Neural progenitor cell (in vitro differentiated cells): ENCODE measurements around the gene GBF1. TPM values are rescaled to one million over a fixed set of nuclear protein-coding genes. Genes with fewer than 3 reads are reported as not detected.

Experiments
- DNase-seq: peaks from one replicate; pipeline ENCODE4 v3.0.0-alpha.2; 2016; ENCODE audit warnings: low spot score
- H2AFZ ChIP-seq: fragments of 200-600 bp; sonication (generic); replicated peaks from 2 replicates; pipeline ENCODE4 v1.6.1; 2016; ENCODE audit warnings: antibody characterized with exemption
- H3F3A ChIP-seq: fragments of 200-600 bp; sonication (generic); 2 replicates; pipeline ENCODE4 v1.6.1; 2016; ENCODE audit warnings: antibody characterized with exemption, low read depth
- H3K27ac ChIP-seq: fragments of 200-600 bp; sonication (generic); 2 replicates; pipeline ENCODE4 v1.5.1; 2016; ENCODE audit warnings: mild to moderate bottlenecking
- H3K27me3 ChIP-seq: fragments of 200-600 bp; sonication (generic); 2 replicates; pipeline ENCODE4 v1.6.1; 2016; ENCODE audit warnings: mild to moderate bottlenecking, moderate library complexity
- H3K36me3 ChIP-seq: fragments of 200-600 bp; sonication (generic); 2 replicates; pipeline ENCODE4 v1.5.1; 2016
- H3K4me1 ChIP-seq: fragments of 200-600 bp; sonication (generic); 2 replicates; pipeline ENCODE4 v1.6.1; 2016; ENCODE audit warnings: mixed run types
- H3K4me2 ChIP-seq: fragments of 200-600 bp; sonication (generic); 2 replicates; pipeline ENCODE4 v1.6.1; 2016
- H3K4me3 ChIP-seq: fragments of 200-600 bp; sonication (generic); 2 replicates; pipeline ENCODE4 v1.5.1; 2016
- H3K79me2 ChIP-seq: fragments of 200-600 bp; sonication (generic); 2 replicates; pipeline ENCODE4 v1.6.1; 2016; ENCODE audit warnings: low read depth
- H3K9ac ChIP-seq: fragments of 200-600 bp; sonication (generic); 2 replicates; pipeline ENCODE4 v1.6.1; 2016
- H3K9me3 ChIP-seq: fragments of 200-600 bp; sonication (generic); 2 replicates; pipeline ENCODE4 v1.5.1; 2016; ENCODE audit warnings: low read depth
- H4K20me1 ChIP-seq: fragments of 200-600 bp; sonication (generic); 2 replicates; pipeline ENCODE4 v1.6.1; 2016; ENCODE audit warnings: low read depth
- H3K27ac Mint-ChIP-seq: 3 replicates; pipeline ENCODE4 v1.8.0; 2021; ENCODE audit warnings: mixed read lengths
- H3K27me3 Mint-ChIP-seq: 2 replicates; pipeline ENCODE4 v1.8.0; 2022; ENCODE audit warnings: low read depth, mild to moderate bottlenecking, inconsistent platforms, moderate library complexity, mixed read lengths; ENCODE audit not compliant: insufficient read depth
- H3K36me3 Mint-ChIP-seq: 3 replicates; pipeline ENCODE4 v1.8.0; 2021; ENCODE audit warnings: mixed read lengths
- H3K4me1 Mint-ChIP-seq: 3 replicates; pipeline ENCODE4 v1.8.0; 2021; ENCODE audit warnings: mixed read lengths
- H3K4me3 Mint-ChIP-seq: 3 replicates; pipeline ENCODE4 v1.8.0; 2021; ENCODE audit warnings: mild to moderate bottlenecking, moderate library complexity, mixed read lengths
- H3K9me3 Mint-ChIP-seq: 3 replicates; pipeline ENCODE4 v1.8.0; 2020; ENCODE audit warnings: mixed read lengths
- EZH2 ChIP-seq: fragments of 200-600 bp; sonication (generic); IDR thresholded peaks from 2 replicates; pipeline ENCODE4 v1.6.1; 2017; ENCODE audit warnings: antibody characterized with exemption, mild to moderate bottlenecking, moderate library complexity
- EZH2phosphoT487 ChIP-seq: fragments of 200-600 bp; sonication (generic); IDR thresholded peaks from 2 replicates; pipeline ENCODE4 v1.6.1; 2017; ENCODE audit warnings: antibody characterized with exemption
- total RNA-seq: library from RNA; depleted of rRNA; stranded (reverse); fragments of >200 nt; gene quantifications from 2 replicates; pipeline ENCODE4 v1.2.3, GENCODE V29; 2015; ENCODE audit warnings: low replicate concordance
- TF ChIP-seq, protein P1 (sequence below): fragments of 200-600 bp; sonication (generic); IDR thresholded peaks from 2 replicates; pipeline ENCODE4 v1.5.1; 2017; ENCODE audit warnings: antibody characterized with exemption, mild to moderate bottlenecking

GBF1 gene
- total RNA-seq, 1 donor from 2014 or later, result 23.5 TPM

DNA sequence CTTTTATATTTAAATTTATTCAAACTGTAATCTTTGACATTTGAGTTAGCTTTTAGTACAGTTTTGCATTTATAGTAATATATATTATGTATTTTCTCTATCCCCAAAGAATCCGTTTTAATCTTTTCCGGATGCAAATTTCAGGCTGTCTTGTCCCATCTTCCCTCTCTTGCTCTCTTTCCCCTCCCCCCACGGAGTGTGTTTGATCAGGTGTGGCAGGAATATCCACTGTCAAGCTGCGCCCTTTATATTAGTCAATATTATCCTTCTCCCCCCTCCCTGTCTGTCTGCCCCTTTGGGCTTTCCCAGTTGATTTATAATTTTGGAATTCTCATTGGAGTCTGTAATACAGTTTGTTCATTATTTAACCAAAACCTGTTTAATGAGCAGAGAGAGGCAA, 19.0 kb downstream of the GBF1 start:
- H3K4me3 ChIP-seq, result no peak overlapping the region
- peaks cover 8% of the 10 kb centered on the region for H3K79me2 ChIP-seq
- H3K9me3 ChIP-seq, result no peaks in the 10 kb centered on the region
- H3K4me1 ChIP-seq, result no peaks in the 10 kb centered on the region
- no peak overlapping the region for H2AFZ ChIP-seq
- peaks cover 22% of the 10 kb centered on the region for H4K20me1 ChIP-seq
- no peak overlapping the region for H3K4me3 Mint-ChIP-seq
- H3K27ac ChIP-seq, result no peak overlapping the region
- no peak for DNase-seq
- peaks cover 23% of the 10 kb centered on the region for H3K36me3 Mint-ChIP-seq
- peaks cover 2% of the 10 kb centered on the region for H3F3A ChIP-seq
- H3K9ac ChIP-seq, result no peak overlapping the region
- no peak overlapping the region for H3K4me2 ChIP-seq
- peaks cover 6% of the 10 kb centered on the region for H3K36me3 ChIP-seq
- TF ChIP-seq, protein P1, sequence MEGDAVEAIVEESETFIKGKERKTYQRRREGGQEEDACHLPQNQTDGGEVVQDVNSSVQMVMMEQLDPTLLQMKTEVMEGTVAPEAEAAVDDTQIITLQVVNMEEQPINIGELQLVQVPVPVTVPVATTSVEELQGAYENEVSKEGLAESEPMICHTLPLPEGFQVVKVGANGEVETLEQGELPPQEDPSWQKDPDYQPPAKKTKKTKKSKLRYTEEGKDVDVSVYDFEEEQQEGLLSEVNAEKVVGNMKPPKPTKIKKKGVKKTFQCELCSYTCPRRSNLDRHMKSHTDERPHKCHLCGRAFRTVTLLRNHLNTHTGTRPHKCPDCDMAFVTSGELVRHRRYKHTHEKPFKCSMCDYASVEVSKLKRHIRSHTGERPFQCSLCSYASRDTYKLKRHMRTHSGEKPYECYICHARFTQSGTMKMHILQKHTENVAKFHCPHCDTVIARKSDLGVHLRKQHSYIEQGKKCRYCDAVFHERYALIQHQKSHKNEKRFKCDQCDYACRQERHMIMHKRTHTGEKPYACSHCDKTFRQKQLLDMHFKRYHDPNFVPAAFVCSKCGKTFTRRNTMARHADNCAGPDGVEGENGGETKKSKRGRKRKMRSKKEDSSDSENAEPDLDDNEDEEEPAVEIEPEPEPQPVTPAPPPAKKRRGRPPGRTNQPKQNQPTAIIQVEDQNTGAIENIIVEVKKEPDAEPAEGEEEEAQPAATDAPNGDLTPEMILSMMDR, result no peak
- no peak for TF ChIP-seq EZH2
- no peaks in the 10 kb centered on the region for H3K27me3 ChIP-seq
- H3K27ac Mint-ChIP-seq, result no peak overlapping the region
- H3K27me3 Mint-ChIP-seq, result no peaks in the 10 kb centered on the region
- H3K4me1 Mint-ChIP-seq, result peaks cover 11% of the 10 kb centered on the region
- H3K9me3 Mint-ChIP-seq, result no peaks in the 10 kb centered on the region

GRCh38 chr10:102266670-102267069, 21.3 kb downstream of the GBF1 start:
- Histone ChIP-seq H3K36me3 (no peaks in the 10 kb centered on the region), H3K4me1 (no peaks in the 10 kb centered on the region), H3K4me3 (no peak overlapping the region), H3F3A (peaks cover 3% of the 10 kb centered on the region), H3K27ac (no peak overlapping the region), H4K20me1 (peaks cover 25% of the 10 kb centered on the region), H2AFZ (no peak overlapping the region), H3K9me3 (no peaks in the 10 kb centered on the region), H3K79me2 (peaks cover 9% of the 10 kb centered on the region), H3K4me2 (no peak overlapping the region), H3K9ac (no peak overlapping the region), H3K27me3 (no peaks in the 10 kb centered on the region)
- no peaks in the 10 kb centered on the region for H3K9me3 Mint-ChIP-seq
- no peak overlapping the region for H3K4me3 Mint-ChIP-seq
- H3K36me3 Mint-ChIP-seq, result peaks cover 17% of the 10 kb centered on the region
- H3K4me1 Mint-ChIP-seq, result peaks cover 3% of the 10 kb centered on the region
- TF ChIP-seq EZH2phosphoT487 (no peak), EZH2 (no peak)
- TF ChIP-seq, protein P1, result no peak
- DNase-seq, result no peak
- no peaks in the 10 kb centered on the region for H3K27me3 Mint-ChIP-seq
- H3K27ac Mint-ChIP-seq, result no peak overlapping the region

DNA sequence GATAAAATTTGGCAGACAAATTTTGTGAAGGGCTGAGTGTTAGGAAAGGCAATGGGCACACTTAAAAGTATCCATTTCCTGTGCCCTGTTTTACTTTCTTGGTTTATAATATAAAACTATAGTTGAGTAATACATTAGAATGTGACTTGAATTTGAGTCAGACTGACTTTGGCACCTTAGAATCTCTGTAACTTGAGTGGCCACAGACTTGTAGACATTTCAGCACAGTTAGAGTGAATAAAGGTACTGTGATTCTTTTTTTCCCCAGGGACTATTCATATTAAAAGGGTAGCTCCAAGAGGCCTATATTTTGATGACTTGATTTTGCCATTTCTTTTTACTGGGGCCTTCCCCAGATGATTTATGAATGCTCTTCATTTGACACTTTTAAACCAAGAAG, 22.4 kb downstream of the GBF1 start:
- no peaks in the 10 kb centered on the region for H3K27me3 Mint-ChIP-seq
- Histone ChIP-seq H3K36me3 (no peaks in the 10 kb centered on the region), H3K4me1 (no peaks in the 10 kb centered on the region), H3K27me3 (no peaks in the 10 kb centered on the region), H3K4me3 (no peak overlapping the region), H3K27ac (no peak overlapping the region), H3K9me3 (no peaks in the 10 kb centered on the region), H4K20me1 (peaks cover 21% of the 10 kb centered on the region), H3K4me2 (no peak overlapping the region), H3K79me2 (peaks cover 12% of the 10 kb centered on the region), H2AFZ (no peak overlapping the region), H3F3A (peaks cover 3% of the 10 kb centered on the region), H3K9ac (no peak overlapping the region)
- no peak overlapping the region for H3K27ac Mint-ChIP-seq
- H3K9me3 Mint-ChIP-seq, result no peaks in the 10 kb centered on the region
- H3K4me1 Mint-ChIP-seq, result no peaks in the 10 kb centered on the region
- TF ChIP-seq EZH2 (no peak), EZH2phosphoT487 (no peak)
- TF ChIP-seq, protein P1, result no peak
- DNase-seq, result no peak
- H3K36me3 Mint-ChIP-seq, result peaks cover 14% of the 10 kb centered on the region
- H3K4me3 Mint-ChIP-seq, result no peak overlapping the region
